GM12878 (cell line): ENCODE results near the gene ASPDH.

Source experiments
- BCL11A ChIP-seq: IDR thresholded peaks from 2 replicates; pipeline ENCODE4 v1.6.1; 2011; ENCODE audit warnings: low read depth, low read length
- EZH2 ChIP-seq: IDR thresholded peaks from 2 replicates; pipeline ENCODE4 v1.6.1; 2012; ENCODE audit warnings: low read depth, mild to moderate bottlenecking, control low read depth, inconsistent platforms, low read length, borderline replicate concordance; ENCODE audit not compliant: control insufficient read depth
- JUND ChIP-seq: IDR thresholded peaks from 2 replicates; pipeline ENCODE4 v1.6.1; 2012; ENCODE audit warnings: low read depth, mild to moderate bottlenecking, low read length, improper control_type of control experiment, moderate library complexity
- MAX ChIP-seq: IDR thresholded peaks from 2 replicates; pipeline ENCODE4 v1.6.1; 2012; ENCODE audit warnings: low read depth, low read length, improper control_type of control experiment
- MLLT1 ChIP-seq: fragments of 450-650 bp; IDR thresholded peaks from 2 replicates; pipeline ENCODE4 v1.6.1; 2016; ENCODE audit warnings: mild to moderate bottlenecking
- POLR2AphosphoS5 ChIP-seq: IDR thresholded peaks from 2 replicates; pipeline ENCODE4 v1.6.1; 2011; ENCODE audit warnings: mild to moderate bottlenecking, low read length, inconsistent platforms
- SP1 ChIP-seq: IDR thresholded peaks from one replicate; pipeline ENCODE4 v1.6.1; 2011; ENCODE audit warnings: low read depth, low read length

- TF ChIP-seq POLR2AphosphoS5 = no peak
- TF ChIP-seq EZH2 = no peak
- no peak for TF ChIP-seq MAX
- TF ChIP-seq BCL11A = no peak
- TF ChIP-seq SP1 = no peak
- no peak for TF ChIP-seq MLLT1
- TF ChIP-seq JUND = no peak
These were observed 33.9 kb downstream of the ASPDH start for GRCh38 chr19:50479761-50480251.
